ENCODE data around the gene FAM149B1.

- TF ChIP-seq POLR2AphosphoS5 (IDR thresholded peaks at IDR 0.05; ENCODE audit: low read depth, low read length) (no peak), SIN3A (IDR thresholded peaks at IDR 0.05; ENCODE audit: borderline replicate concordance, insufficient read depth, low read length) (no peak)
- TF ChIP-seq, protein P1, sequence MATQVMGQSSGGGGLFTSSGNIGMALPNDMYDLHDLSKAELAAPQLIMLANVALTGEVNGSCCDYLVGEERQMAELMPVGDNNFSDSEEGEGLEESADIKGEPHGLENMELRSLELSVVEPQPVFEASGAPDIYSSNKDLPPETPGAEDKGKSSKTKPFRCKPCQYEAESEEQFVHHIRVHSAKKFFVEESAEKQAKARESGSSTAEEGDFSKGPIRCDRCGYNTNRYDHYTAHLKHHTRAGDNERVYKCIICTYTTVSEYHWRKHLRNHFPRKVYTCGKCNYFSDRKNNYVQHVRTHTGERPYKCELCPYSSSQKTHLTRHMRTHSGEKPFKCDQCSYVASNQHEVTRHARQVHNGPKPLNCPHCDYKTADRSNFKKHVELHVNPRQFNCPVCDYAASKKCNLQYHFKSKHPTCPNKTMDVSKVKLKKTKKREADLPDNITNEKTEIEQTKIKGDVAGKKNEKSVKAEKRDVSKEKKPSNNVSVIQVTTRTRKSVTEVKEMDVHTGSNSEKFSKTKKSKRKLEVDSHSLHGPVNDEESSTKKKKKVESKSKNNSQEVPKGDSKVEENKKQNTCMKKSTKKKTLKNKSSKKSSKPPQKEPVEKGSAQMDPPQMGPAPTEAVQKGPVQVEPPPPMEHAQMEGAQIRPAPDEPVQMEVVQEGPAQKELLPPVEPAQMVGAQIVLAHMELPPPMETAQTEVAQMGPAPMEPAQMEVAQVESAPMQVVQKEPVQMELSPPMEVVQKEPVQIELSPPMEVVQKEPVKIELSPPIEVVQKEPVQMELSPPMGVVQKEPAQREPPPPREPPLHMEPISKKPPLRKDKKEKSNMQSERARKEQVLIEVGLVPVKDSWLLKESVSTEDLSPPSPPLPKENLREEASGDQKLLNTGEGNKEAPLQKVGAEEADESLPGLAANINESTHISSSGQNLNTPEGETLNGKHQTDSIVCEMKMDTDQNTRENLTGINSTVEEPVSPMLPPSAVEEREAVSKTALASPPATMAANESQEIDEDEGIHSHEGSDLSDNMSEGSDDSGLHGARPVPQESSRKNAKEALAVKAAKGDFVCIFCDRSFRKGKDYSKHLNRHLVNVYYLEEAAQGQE (IDR thresholded peaks at IDR 0.05; ENCODE audit: insufficient read depth in 1 of 2, low read depth in 2 of 2, low read length in 2 of 2): no peak
Measured at GRCh38 chr10:73211106-73211811, 43.3 kb downstream of the FAM149B1 start.
